Activated T-helper 1 cell treated with anti-CD3 and anti-CD28 coated beads, Interleukin-12 subunit alpha, Interleukin-12 subunit beta, Interleukin-2, Interleukin-4 antibody, amounts not matched to agents 30 ng/mL and 10 ng/mL and 1 ng/mL, durations not matched to agents 14 hours and 24 hours and 36 hours (primary cell): ENCODE results near the gene BRAF. TPM values are rescaled to one million over a fixed set of nuclear protein-coding genes. Genes with fewer than 3 reads are reported as not detected.
"Not testable (repeated sequence)": the region's sequence is repeated elsewhere in the genome, so short reads cannot be mapped to it uniquely, and the experiment has no call there.

ENCODE experiments used
- DNase-seq: peaks from one replicate; pipeline ENCODE4 v3.0.0; 2021; ENCODE audit warnings: low spot score
- H3K27ac Mint-ChIP-seq: one replicate; pipeline ENCODE4 v1.8.0; 2021; ENCODE audit warnings: mild to moderate bottlenecking, mixed read lengths
- H3K27me3 Mint-ChIP-seq: one replicate; pipeline ENCODE4 v1.8.0; 2022; ENCODE audit warnings: mild to moderate bottlenecking, moderate library complexity, mixed read lengths; ENCODE audit not compliant: insufficient read depth
- H3K36me3 Mint-ChIP-seq: one replicate; pipeline ENCODE4 v1.8.0; 2021; ENCODE audit warnings: low read depth, mixed read lengths
- H3K4me1 Mint-ChIP-seq: one replicate; pipeline ENCODE4 v1.8.0; 2021; ENCODE audit warnings: low read depth, mixed read lengths
- H3K4me3 Mint-ChIP-seq: one replicate; pipeline ENCODE4 v1.8.0; 2021; ENCODE audit warnings: mild to moderate bottlenecking, moderate library complexity, mixed read lengths
- H3K9me3 Mint-ChIP-seq: one replicate; pipeline ENCODE4 v1.8.0; 2021; ENCODE audit warnings: mixed read lengths
- intact Hi-C: fragments of 100-400 bp; cut with micrococcal nuclease; formaldehyde crosslinking; loops from one replicate; pipeline ENCODE4 v1.15.1; 2024
- total RNA-seq: library from RNA; stranded (reverse); gene quantifications from 2 replicates; pipeline ENCODE4 v1.2.3, GENCODE V29; 2022

Gene BRAF
- total RNA-seq, 1 donor from 2014 or later: 23.1 TPM

DNA sequence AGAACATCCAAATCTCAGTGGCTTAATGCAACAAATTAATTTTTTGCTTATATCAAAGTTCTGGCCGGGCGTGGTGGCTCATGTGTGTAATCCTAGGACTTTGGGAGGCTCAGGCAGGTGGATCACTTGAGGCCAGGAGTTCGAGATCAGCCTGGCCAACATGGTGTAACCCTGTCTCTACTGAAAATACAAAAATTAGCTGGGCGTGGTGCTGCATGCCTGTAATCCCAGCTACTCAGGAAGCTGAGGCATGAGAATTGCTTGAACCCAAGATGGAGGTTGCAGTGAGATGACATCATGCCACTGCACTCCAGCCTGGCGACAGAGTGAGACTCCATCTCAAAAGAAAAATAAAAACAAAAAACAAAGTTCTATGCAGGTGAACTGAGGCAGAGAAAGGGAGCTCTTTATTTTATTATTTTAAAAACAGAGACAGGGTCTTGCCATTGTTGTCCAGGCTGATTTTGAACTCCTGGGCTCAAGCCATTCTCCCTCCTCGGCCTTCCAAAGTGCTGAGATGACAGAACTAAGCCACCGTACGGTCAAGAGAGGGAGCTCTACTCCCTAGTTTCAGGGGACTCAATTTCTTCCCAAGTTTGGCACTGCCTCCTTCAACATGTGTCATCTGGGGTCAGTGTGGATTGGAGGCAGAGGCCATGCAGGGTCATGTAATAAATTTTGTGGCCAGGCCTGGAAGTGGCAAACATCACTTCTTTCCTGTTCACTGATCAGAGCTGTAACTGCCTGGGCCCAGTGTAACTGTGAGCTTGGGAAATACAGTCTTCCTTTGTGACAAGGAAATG is 249.6 kb downstream of the BRAF start:
- Mint-ChIP-seq H3K4me1 (peaks cover 27% of the 10 kb centered on the region), H3K4me3 (peak overlapping the region; percentile 88), H3K9me3 (no peaks in the 10 kb centered on the region), H3K27me3 (no peaks in the 10 kb centered on the region), H3K27ac (no peak overlapping the region), H3K36me3 (peaks cover 15% of the 10 kb centered on the region)
- intact Hi-C loops: loop anchor here (5.0 kb wide), 2 partner anchors 198 to 443 kb away; partner anchors contain the start of gene MKRN1
- DNase-seq: no peak

DNA sequence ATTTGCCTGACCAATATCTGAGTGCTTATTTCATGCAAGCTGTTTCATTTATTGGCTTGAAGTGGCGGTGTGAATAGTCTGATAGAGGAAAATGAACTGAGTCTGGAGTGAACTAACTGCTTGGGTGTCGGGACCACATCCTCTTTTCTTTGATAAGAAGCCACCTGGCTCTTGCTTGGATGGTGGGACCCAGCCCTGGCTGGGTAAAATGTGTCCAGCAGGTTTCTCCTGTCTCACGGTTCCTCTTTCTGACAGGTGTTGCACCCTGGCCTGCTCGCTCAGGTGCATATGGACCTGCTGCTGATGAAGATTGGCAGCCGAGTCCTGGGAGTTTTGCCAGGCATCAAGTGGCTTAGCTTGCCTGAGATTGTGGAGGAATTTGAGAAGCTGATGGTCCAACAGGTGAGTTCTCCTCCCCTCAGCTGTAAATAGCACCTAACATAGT is 250.4 kb downstream of the BRAF start:
- DNase-seq: no peak
- Mint-ChIP-seq H3K27ac (no peak overlapping the region), H3K4me1 (peaks cover 27% of the 10 kb centered on the region), H3K36me3 (peaks cover 15% of the 10 kb centered on the region), H3K9me3 (no peaks in the 10 kb centered on the region), H3K4me3 (peak overlapping the region; percentile 88), H3K27me3 (no peaks in the 10 kb centered on the region)
- intact Hi-C loops: loop anchor here (5.0 kb wide), 2 partner anchors 197 to 442 kb away; partner anchors contain the start of gene MKRN1

DNA sequence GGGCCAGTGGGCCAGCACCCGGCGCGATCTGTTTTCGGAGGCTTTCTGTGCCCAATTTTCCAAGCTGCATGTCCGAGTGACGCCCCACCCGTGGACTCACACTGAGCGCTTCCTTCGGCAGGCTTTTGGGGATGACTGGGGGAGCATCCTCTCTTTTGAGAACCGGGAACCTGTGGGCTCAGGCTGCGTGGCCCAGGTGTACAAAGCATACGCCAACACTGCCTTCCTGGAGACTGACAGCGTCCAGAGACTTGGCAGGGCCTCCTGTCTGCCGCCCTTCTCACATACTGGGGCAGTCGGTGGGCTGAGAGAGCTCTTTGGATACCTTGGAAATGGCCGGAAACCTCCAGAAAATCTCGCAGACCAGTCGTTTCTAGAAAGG is 251.0 kb downstream of the BRAF start:
- Mint-ChIP-seq H3K4me3 (peak overlapping the region; percentile 88), H3K27ac (peak overlapping the region; percentile 89), H3K9me3 (no peaks in the 10 kb centered on the region), H3K4me1 (peaks cover 27% of the 10 kb centered on the region), H3K36me3 (peaks cover 12% of the 10 kb centered on the region), H3K27me3 (peaks cover under 1% of the 10 kb centered on the region)
- DNase-seq: no peak
- intact Hi-C loops: loop anchor here (1.0 to 5.0 kb wide), 5 partner anchors 23 to 1065 kb away; partner anchors contain the start of genes MKRN1, NDUFB2 and SSBP1

GRCh38 chr7:140673063-140673773 is 251.5 kb downstream of the BRAF start:
- Mint-ChIP-seq H3K9me3 (no peaks in the 10 kb centered on the region), H3K4me1 (peaks cover 27% of the 10 kb centered on the region), H3K27ac (peak overlapping the region; percentile 89), H3K27me3 (peaks cover 2% of the 10 kb centered on the region), H3K36me3 (peaks cover 8% of the 10 kb centered on the region), H3K4me3 (peak overlapping the region; percentile 88)
- DNase-seq: peak; percentile 56
- intact Hi-C loops: loop anchor here (1.0 to 5.0 kb wide), 5 partner anchors 23 to 1066 kb away; partner anchors contain the start of genes MKRN1, NDUFB2 and SSBP1

- Mint-ChIP-seq H3K9me3 (no peaks in the 10 kb centered on the region), H3K4me3 (peak within 1 kb of the TSS; percentile 88), H3K27ac (peak within 1 kb of the TSS; percentile 89), H3K36me3 (peaks cover 2% of the 10 kb centered on the region), H3K27me3 (peaks cover 5% of the 10 kb centered on the region), H3K4me1 (peaks cover 27% of the 10 kb centered on the region)
- intact Hi-C loops: loop anchor here (1.0 to 5.0 kb wide), 5 partner anchors 24 to 1066 kb away; partner anchors contain the start of genes MKRN1, NDUFB2 and SSBP1
- DNase-seq: no peak
Measured at GRCh38 chr7:140672382-140673062, 252.2 kb downstream of the BRAF start, which contains the start of gene ADCK2. Gene ADCK2 (plus strand): TSS chr7:140672945. CDS start chr7:140673331, 386 bp downstream.

GRCh38 chr7:140671966-140672365 is 252.8 kb downstream of the BRAF start:
- Mint-ChIP-seq H3K27ac (peak overlapping the region; percentile 59), H3K36me3 (peaks cover 2% of the 10 kb centered on the region), H3K9me3 (no peaks in the 10 kb centered on the region), H3K27me3 (peaks cover 5% of the 10 kb centered on the region), H3K4me1 (peaks cover 27% of the 10 kb centered on the region), H3K4me3 (peak overlapping the region; percentile 79)
- DNase-seq: no peak
- intact Hi-C loops: loop anchor here (2.0 to 5.0 kb wide), 3 partner anchors 195 to 1067 kb away; partner anchors contain the start of genes MKRN1 and SSBP1

- peaks cover 7% of the 10 kb centered on the region for H3K27me3 Mint-ChIP-seq
- intact Hi-C loops: loop anchor here (5.0 kb wide), 2 partner anchors 193 to 438 kb away; partner anchors contain the start of gene MKRN1
- H3K4me3 Mint-ChIP-seq: no peak overlapping the region
- H3K36me3 Mint-ChIP-seq: peaks cover 2% of the 10 kb centered on the region
- H3K9me3 Mint-ChIP-seq: no peaks in the 10 kb centered on the region
- no peak overlapping the region for H3K27ac Mint-ChIP-seq
- H3K4me1 Mint-ChIP-seq: peaks cover 24% of the 10 kb centered on the region
- DNase-seq: no peak
Measured at GRCh38 chr7:140670343-140670935, 254.3 kb downstream of the BRAF start.

DNA sequence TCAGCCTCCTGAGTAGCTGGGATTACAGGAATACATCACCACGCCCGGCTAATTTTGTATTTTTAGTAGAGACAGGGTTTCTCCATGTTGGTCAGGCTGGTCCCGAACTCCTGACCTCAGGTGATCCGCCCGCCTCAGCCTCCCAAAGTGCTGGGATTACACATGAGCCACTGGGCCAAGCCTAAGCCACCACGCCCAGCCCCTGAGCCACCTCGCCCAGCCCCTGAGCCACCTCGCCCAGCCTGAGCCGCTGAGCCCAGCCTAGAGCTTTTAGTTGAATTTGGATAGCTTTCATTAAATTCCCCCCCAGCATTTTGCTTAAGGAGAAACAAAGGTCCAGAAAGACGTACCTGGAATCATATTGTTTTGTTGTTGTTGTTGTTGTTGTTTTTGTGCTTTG is 254.9 kb downstream of the BRAF start:
- not testable (repeated sequence) for DNase-seq, H3K9me3 Mint-ChIP-seq, H3K36me3 Mint-ChIP-seq, H3K27ac Mint-ChIP-seq, H3K4me3 Mint-ChIP-seq
- intact Hi-C loops: loop anchor here (5.0 kb wide), 2 partner anchors 193 to 438 kb away; partner anchors contain the start of gene MKRN1
- peaks cover 18% of the 10 kb centered on the region for H3K4me1 Mint-ChIP-seq
- H3K27me3 Mint-ChIP-seq: peaks cover 13% of the 10 kb centered on the region

GRCh38 chr7:140669352-140669751 is 255.4 kb downstream of the BRAF start:
- intact Hi-C loops: no loop called here
- Mint-ChIP-seq H3K4me1 (peaks cover 14% of the 10 kb centered on the region), H3K27me3 (peaks cover 16% of the 10 kb centered on the region), H3K4me3 (no peak overlapping the region), H3K9me3 (no peaks in the 10 kb centered on the region), H3K27ac (no peak overlapping the region), H3K36me3 (no peaks in the 10 kb centered on the region)
- DNase-seq: no peak

Other genes starting within 250 kb of the BRAF start
- gene NDUFB2, start 228.2 kb downstream of the BRAF start, total RNA-seq: 178 and 194 TPM in 2 replicates
- 63.0 and 73.9 TPM in 2 replicates for gene MRPS33, start 90.0 kb upstream of the BRAF start, total RNA-seq
- gene TMEM178B, start 149.1 kb upstream of the BRAF start, total RNA-seq: 2.5 and 3.7 TPM in 2 replicates